Retinal pigment epithelial cell (primary cell): Measurements from ENCODE around the gene RASIP1.

Experiments used
- DNase-seq: peaks from one replicate; pipeline ENCODE4 v3.0.0-alpha.2; 2010; ENCODE audit warnings: low read depth
- H3K4me3 ChIP-seq: 2 replicates; pipeline ENCODE4 v1.5.1; 2011; ENCODE audit warnings: mild to moderate bottlenecking, low read length, control low read depth, moderate library complexity
- CTCF ChIP-seq: conservative IDR thresholded peaks from 2 replicates; pipeline ENCODE4 v1.5.1; 2011; ENCODE audit warnings: low read depth, low read length, control low read depth, inconsistent platforms

RASIP1 gene

GRCh38 chr19:48757089-48757675 lies 16.8 kb upstream of the RASIP1 start:
- no peak overlapping the region for H3K4me3 ChIP-seq
- DNase-seq, result no peak
- TF ChIP-seq CTCF, result no peak

GRCh38 chr19:48756686-48757085 lies 16.3 kb upstream of the RASIP1 start:
- DNase-seq, result no peak
- no peak for TF ChIP-seq CTCF
- H3K4me3 ChIP-seq, result no peak overlapping the region

- no peak for TF ChIP-seq CTCF
- H3K4me3 ChIP-seq, result no peak overlapping the region
- no peak for DNase-seq
These were observed 15.8 kb upstream of the RASIP1 start for GRCh38 chr19:48756212-48756611.

- H3K4me3 ChIP-seq, result no peak overlapping the region
- DNase-seq, result no peak
- no peak for TF ChIP-seq CTCF
These were observed 15.4 kb upstream of the RASIP1 start for GRCh38 chr19:48755787-48756186.

- no peak for TF ChIP-seq CTCF
- DNase-seq, result no peak
- H3K4me3 ChIP-seq, result no peak within 1 kb of the TSS
These were observed 14.8 kb upstream of the RASIP1 start, which contains the start of gene FGF21 for GRCh38 chr19:48755084-48755641. Gene FGF21, plus strand, starts transcription at chr19:48755524. Its CDS starts 713 bp downstream, at chr19:48756237.

- no peak for DNase-seq
- H3K4me3 ChIP-seq, result peak within 1 kb of the TSS; percentile 42
- TF ChIP-seq CTCF, result no peak
These were observed 12.3 kb upstream of the RASIP1 start, which contains the start of gene FUT1 for GRCh38 chr19:48752496-48753365. Gene FUT1, minus strand, starts transcription at chr19:48752641. Its CDS starts 1,360 bp downstream, at chr19:48751281.
